Aorta (tissue), 5 donors: ENCODE results near the gene PIK3R1. TPM values are rescaled to one million over a fixed set of nuclear protein-coding genes. Genes with fewer than 3 reads are reported as not detected.

Source experiments
- ATAC-seq: fragments of 200-7000 bp; cut with Tn5 transposase; one replicate; pipeline ENCODE4 v1.9.1; 2022; ENCODE audit warnings: moderate library complexity; ENCODE audit not compliant: low FRiP score
- DNase-seq, 2 donors: peaks; one replicate each; pipeline ENCODE4 v3.0.0-alpha.2; 2020
- H3K27ac ChIP-seq, 2 donors: one replicate each; pipeline ENCODE4 v1.5.1; 2013; ENCODE audit warnings: low read length in 2 of 2, mild to moderate bottlenecking in 2 of 2, moderate library complexity in 2 of 2, control low read depth in 1 of 2, inconsistent platforms in 1 of 2, low read depth in 1 of 2
- H3K27me3 ChIP-seq, 2 donors: one replicate each; pipeline ENCODE4 v1.6.1; 2013; ENCODE audit warnings: control low read depth in 1 of 2, low read length in 1 of 2, mild to moderate bottlenecking in 1 of 2, moderate library complexity in 1 of 2; ENCODE audit not compliant: insufficient read depth in 2 of 2, control insufficient read depth in 1 of 2
- H3K36me3 ChIP-seq, 2 donors: one replicate each; pipeline ENCODE4 v1.6.1; 2013; ENCODE audit warnings: control low read depth in 1 of 2, low read length in 1 of 2, mild to moderate bottlenecking in 1 of 2; ENCODE audit not compliant: insufficient read depth in 2 of 2, control insufficient read depth in 1 of 2
- H3K4me1 ChIP-seq, 2 donors: one replicate each; pipeline ENCODE4 v1.6.1; 2013; ENCODE audit warnings: low read length in 2 of 2, control low read depth in 1 of 2, mild to moderate bottlenecking in 1 of 2, moderate library complexity in 1 of 2; ENCODE audit not compliant: insufficient read depth in 2 of 2, control insufficient read depth in 1 of 2
- H3K4me3 ChIP-seq, 2 donors: one replicate each; pipeline ENCODE4 v1.5.1; 2013; ENCODE audit warnings: low read length in 2 of 2, control low read depth in 1 of 2, mild to moderate bottlenecking in 1 of 2
- H3K9me3 ChIP-seq: one replicate; pipeline ENCODE4 v1.6.1; 2013; ENCODE audit warnings: mild to moderate bottlenecking, low read length; ENCODE audit not compliant: control insufficient read depth
- WGBS, 2 donors: extraction: QIAGEN DNeasy Blood & Tissue Kit; methylation state at CpG; one replicate each; pipeline ENCODE4 v1.1.7; 2013; 5-methylcytosine and 5-hydroxymethylcytosine counted together
- intact Hi-C, 2 donors: fragments of 100-400 bp; cut with DNase I; formaldehyde crosslinking; loops; one replicate each; pipeline versions ENCODE4 v1.14.2 to v1.15.0; 2022
- long read RNA-seq, 2 donors: library from polyadenylated mRNA; unstranded; transcript quantifications; one replicate each; pipeline ENCODE4 v2.0.0, GENCODE V29; 2020 to 2021
- polyA plus RNA-seq, 2 donors: library from polyadenylated mRNA; stranded (reverse); fragments of 200-250 nt; gene quantifications; one replicate each; pipeline ENCODE4 v1.2.3, GENCODE V29; 2013
- total RNA-seq, 2 donors: library from RNA; stranded (reverse); fragmentation: NEBNext Ultra II Directional; extraction: Animal tissue kit (Norgen Biotek cat#: 25700); gene quantifications; one replicate each; pipeline ENCODE4 v1.2.1, GENCODE V29; 2021
- donor health status: healthy with polysubstance abuse.
- donor health status: Bipolar disorder and iron deficiency.
- donor health status: DM: no; HTN: no; CAD: no.
- donor health status: DM: no; HTN: no; CAD: no.
- donor health status: DM: yes; HTN: yes; CAD: no.

The PIK3R1 gene
- total RNA-seq: 100 to 1,000 TPM in 1 of 2 donors, 10 to 100 TPM in 1; 63.4 to 132 TPM
- 10 to 100 TPM; 12.3 to 23.2 TPM for polyA plus RNA-seq
- long read RNA-seq, donor 1, full-length matches to known transcripts: 6 of 13 reads
- long read RNA-seq, donor 1, partial matches to known transcripts: 7 of 13 reads
- long read RNA-seq, donor 1, other reads (novel, unspliced or antisense): 0 of 13 reads
- long read RNA-seq, donor 2, full-length matches to known transcripts: 21 of 51 reads
- long read RNA-seq, donor 2, partial matches to known transcripts: 6 of 51 reads
- long read RNA-seq, donor 2, other reads (novel, unspliced or antisense): 24 of 51 reads

- 0 to 1% methylated on average over 51 to 78 of the region's 78 CpGs for WGBS, 2 donors
- Histone ChIP-seq H3K4me1 (peaks cover 1% of the 10 kb centered on the region in 2 donors), H3K27ac (peak within 1 kb of the TSS; percentile 86 to 95), H3K9me3 (no peaks in the 10 kb centered on the region), H3K27me3 (no peaks in the 10 kb centered on the region), H3K4me3 (peak within 1 kb of the TSS; percentile 93 to 97), H3K36me3 (no peaks in the 10 kb centered on the region)
- peak; percentile 96 for ATAC-seq
- intact Hi-C loops: loop anchor here in 1 of 2 donors (5.0 kb wide), 2 partner anchors 37 to 52 kb away; no protein-coding TSS in a partner anchor
- DNase-seq: peak; percentile 97 to 98
Observed at GRCh38 chr5:68215208-68215897, at the start of gene PIK3R1. TSS of gene PIK3R1 (plus strand) at chr5:68215756. CDS start at chr5:68226676, 10,920 bp downstream.

- H3K9me3 ChIP-seq: no peaks in the 10 kb centered on the region
- H3K27me3 ChIP-seq: no peaks in the 10 kb centered on the region
- ATAC-seq (no peak), DNase-seq (no peak)
- no peaks in the 10 kb centered on the region for H3K36me3 ChIP-seq
- intact Hi-C loops: no loop called here
- H3K4me1 ChIP-seq: no peaks in the 10 kb centered on the region
- H3K4me3 ChIP-seq: no peak overlapping the region
- WGBS, 2 donors: 96 to 99% methylated on average over 4 of the region's 4 CpGs
- no peak overlapping the region for H3K27ac ChIP-seq
Observed at GRCh38 chr5:68167195-68167651, 48.3 kb upstream of the PIK3R1 start.

DNA sequence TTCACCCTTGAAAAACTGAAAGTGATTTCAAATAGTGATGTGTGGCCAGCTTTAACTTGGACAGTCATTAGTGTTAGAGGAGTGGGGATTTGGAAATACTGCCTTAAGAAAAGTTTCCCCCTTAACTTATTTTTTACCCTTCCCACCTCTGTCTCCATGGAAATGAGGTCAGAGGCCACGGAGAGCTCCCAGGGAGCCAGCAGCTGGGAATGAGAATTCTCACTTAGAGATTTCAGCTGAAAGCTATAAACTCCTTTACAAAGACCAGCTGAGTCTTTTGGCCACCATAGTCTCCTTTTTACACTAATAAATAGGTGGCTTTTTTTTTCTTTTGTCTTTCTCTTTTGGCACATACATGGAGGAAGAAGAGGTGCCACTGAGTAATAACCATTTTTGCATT is 45.7 kb upstream of the PIK3R1 start:
- intact Hi-C loops: no loop called here
- H3K4me3 ChIP-seq: no peak overlapping the region
- H3K27me3 ChIP-seq: no peaks in the 10 kb centered on the region
- H3K4me1 ChIP-seq: no peaks in the 10 kb centered on the region
- H3K9me3 ChIP-seq: no peaks in the 10 kb centered on the region
- DNase-seq: no peak
- 82 to 83% methylated on average over 1 of the region's 1 CpG for WGBS, 2 donors
- H3K27ac ChIP-seq: no peak overlapping the region
- ATAC-seq: no peak
- H3K36me3 ChIP-seq: no peaks in the 10 kb centered on the region

DNA sequence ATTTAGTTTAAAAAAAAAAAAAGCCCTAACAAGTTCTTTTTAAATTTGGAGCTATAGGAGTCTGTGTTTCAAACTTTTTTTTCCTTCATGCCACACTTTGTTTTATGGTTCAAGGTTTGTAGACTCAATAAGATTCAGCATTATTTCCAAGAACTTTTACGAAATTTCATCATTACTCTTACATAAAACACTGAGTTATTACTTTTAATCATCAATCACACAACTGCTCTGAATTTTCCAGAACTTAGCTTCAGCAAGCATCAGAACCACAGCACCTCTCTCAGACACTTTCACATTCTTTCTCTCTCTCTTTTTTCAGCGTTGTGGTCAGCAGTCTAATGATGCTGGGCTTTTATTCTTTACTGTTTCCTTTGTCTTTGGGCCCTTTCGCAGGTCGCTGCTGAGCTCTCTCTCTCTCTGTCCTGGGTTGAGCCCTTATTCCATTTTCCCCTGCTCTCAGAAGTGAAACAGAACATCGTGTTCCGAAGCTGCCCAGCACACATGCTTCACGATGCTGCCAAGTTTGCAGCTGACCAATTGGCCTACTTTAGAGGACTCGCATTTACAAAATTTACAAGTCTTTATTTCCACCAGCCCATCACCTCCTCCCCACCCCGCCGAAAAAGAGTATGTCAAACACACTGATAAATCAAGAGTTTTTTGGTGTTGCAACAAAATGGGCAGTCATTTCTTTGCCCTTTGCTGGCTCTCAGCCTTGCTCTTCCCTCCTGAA is 44.6 kb upstream of the PIK3R1 start:
- ATAC-seq (peak; percentile 94), DNase-seq (peak in 1 of 2 donors; percentile 67)
- WGBS, 2 donors: 11 to 14% methylated on average over 10 of the region's 10 CpGs
- Histone ChIP-seq H3K4me1 (no peaks in the 10 kb centered on the region), H3K9me3 (no peaks in the 10 kb centered on the region), H3K36me3 (no peaks in the 10 kb centered on the region), H3K4me3 (no peak overlapping the region), H3K27me3 (no peaks in the 10 kb centered on the region), H3K27ac (peak overlapping the region in 1 of 2 donors; percentile 83)
- intact Hi-C loops: no loop called here

DNA sequence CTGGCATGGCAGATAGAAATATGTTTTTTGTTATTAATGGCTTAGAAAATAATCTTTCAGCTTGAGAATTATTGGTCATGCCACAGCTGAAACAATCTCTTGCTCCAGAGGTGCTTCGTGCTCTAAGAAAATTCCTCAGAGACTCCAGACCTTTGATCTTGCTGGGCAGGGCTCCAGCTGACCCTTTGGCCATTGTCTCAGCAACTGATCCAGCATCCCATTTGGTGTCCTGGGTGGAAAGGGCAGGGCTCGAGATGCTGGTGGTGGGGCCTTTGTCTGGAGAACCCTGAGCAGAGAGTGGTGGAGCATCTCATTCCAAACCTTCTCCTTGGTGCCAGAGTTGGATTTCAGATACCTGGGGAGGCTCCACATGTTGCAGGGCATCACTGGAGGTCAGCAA is 43.2 kb upstream of the PIK3R1 start:
- H3K36me3 ChIP-seq: no peaks in the 10 kb centered on the region
- H3K27ac ChIP-seq: no peak overlapping the region
- no peaks in the 10 kb centered on the region for H3K9me3 ChIP-seq
- intact Hi-C loops: no loop called here
- H3K4me3 ChIP-seq: no peak overlapping the region
- no peaks in the 10 kb centered on the region for H3K4me1 ChIP-seq
- no peak for ATAC-seq
- DNase-seq: no peak
- H3K27me3 ChIP-seq: no peaks in the 10 kb centered on the region
- 67 to 85% methylated on average over 2 of the region's 2 CpGs for WGBS, 2 donors

DNA sequence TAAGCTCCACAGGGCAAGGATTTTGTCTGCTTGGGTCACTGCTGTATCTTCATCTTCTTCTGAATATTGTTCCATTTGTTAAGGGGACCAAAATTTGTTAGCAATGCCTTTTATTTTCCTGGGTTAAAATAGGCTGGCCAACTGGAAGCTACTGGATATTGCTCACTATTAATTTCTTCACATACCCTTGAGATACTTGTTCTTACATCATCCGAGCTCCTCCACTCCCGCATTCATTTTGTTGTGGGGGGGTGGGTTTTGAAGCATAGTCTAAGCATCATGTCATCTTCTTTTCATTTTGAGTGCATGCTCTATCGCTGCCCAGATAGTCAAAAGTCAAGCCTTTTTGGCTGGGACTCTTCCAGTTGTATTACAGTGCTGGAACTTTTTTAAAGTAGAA is 42.5 kb upstream of the PIK3R1 start:
- intact Hi-C loops: no loop called here
- Histone ChIP-seq H3K36me3 (no peaks in the 10 kb centered on the region), H3K27ac (no peak overlapping the region), H3K4me3 (no peak overlapping the region), H3K9me3 (no peaks in the 10 kb centered on the region), H3K27me3 (no peaks in the 10 kb centered on the region), H3K4me1 (no peaks in the 10 kb centered on the region)
- DNase-seq (no peak), ATAC-seq (no peak)
- 93 to 97% methylated on average over 3 of the region's 3 CpGs for WGBS, 2 donors

DNA sequence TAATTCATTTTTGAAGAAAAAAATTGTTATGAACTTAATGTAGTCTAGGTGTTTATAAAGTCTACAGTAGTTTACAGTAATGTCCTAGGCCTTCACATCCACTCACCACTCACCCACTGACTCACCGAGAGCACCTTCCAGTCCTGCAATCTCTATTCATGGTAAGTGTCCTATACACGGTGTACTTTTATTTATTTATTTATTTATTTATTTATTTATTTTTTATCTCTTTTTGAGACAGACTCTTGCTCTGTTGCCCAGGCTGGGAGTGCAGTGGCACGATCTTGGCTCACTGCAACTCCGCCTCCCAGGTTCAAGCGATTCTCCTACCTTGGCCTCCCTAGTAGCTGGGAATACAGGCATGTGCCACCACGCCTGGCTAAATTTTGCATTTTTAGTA is 39.3 kb upstream of the PIK3R1 start:
- Histone ChIP-seq H3K27me3 (no peaks in the 10 kb centered on the region), H3K36me3 (no peaks in the 10 kb centered on the region), H3K9me3 (no peaks in the 10 kb centered on the region), H3K4me1 (no peaks in the 10 kb centered on the region), H3K4me3 (no peak overlapping the region), H3K27ac (no peak overlapping the region)
- 95 to 97% methylated on average over 6 of the region's 6 CpGs for WGBS, 2 donors
- intact Hi-C loops: no loop called here
- ATAC-seq (no peak), DNase-seq (no peak)

DNA sequence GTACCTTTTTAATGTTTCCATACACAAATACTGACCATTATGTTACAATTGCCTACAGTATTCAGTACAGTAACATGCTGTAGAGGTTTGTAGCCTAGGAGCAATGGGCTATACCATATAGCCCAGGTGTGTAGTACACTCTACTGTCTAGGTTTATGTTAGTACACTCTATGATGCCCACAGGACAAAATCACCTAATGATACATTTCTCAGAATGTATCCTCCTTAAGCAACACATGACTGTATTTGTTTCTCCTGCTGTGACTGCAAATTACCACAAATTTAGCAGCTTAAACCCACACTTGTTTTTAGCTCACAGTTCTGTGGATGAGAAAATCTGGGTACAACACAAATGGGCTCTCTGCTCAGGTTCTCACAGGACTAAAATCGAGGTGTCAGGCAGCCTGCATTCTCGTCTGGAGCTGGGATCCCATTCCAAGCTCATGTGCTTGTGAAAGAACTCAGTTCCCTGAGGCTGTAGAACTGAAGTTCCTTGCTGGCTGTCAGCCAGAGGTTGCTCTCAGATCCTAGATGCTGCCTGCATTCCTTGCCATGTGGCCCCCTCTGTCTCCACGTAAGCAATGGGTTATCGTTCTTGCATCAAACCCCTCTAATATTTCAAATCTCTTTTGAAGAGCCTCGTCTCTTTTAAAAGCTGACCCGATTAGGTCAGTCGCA is 38.6 kb upstream of the PIK3R1 start:
- H3K9me3 ChIP-seq: no peaks in the 10 kb centered on the region
- ATAC-seq (no peak), DNase-seq (no peak)
- H3K36me3 ChIP-seq: no peaks in the 10 kb centered on the region
- H3K4me1 ChIP-seq: no peaks in the 10 kb centered on the region
- intact Hi-C loops: no loop called here
- no peak overlapping the region for H3K4me3 ChIP-seq
- H3K27ac ChIP-seq: no peak overlapping the region
- 97 to 98% methylated on average over 7 of the region's 7 CpGs for WGBS, 2 donors
- H3K27me3 ChIP-seq: no peaks in the 10 kb centered on the region
